HEK293 (cell line): ENCODE data around the gene MRNIP.

Source experiments
- BCL11A ChIP-seq: fragments of 450-650 bp; formaldehyde crosslinking; IDR thresholded peaks from 2 replicates; pipeline ENCODE4 v1.5.1; 2016; ENCODE audit warnings: low read depth, missing biosample characterization, missing genetic modification characterization
- FEZF1 ChIP-seq: fragments of 450-650 bp; formaldehyde crosslinking; IDR thresholded peaks from 2 replicates; pipeline ENCODE4 v1.5.1; 2016; ENCODE audit warnings: missing biosample characterization, missing genetic modification characterization
- KLF16 ChIP-seq: fragments of 450-650 bp; formaldehyde crosslinking; IDR thresholded peaks from 2 replicates; pipeline ENCODE4 v1.5.1; 2017; ENCODE audit warnings: missing biosample characterization, missing genetic modification characterization
- REST ChIP-seq: fragments of 450-650 bp; formaldehyde crosslinking; IDR thresholded peaks from 2 replicates; pipeline ENCODE4 v1.5.1; 2016; ENCODE audit warnings: missing biosample characterization, missing genetic modification characterization
- SALL2 ChIP-seq: fragments of 450-650 bp; formaldehyde crosslinking; IDR thresholded peaks from 2 replicates; pipeline ENCODE4 v1.5.0; 2017; ENCODE audit warnings: missing biosample characterization, mild to moderate bottlenecking, missing genetic modification characterization, borderline replicate concordance
- ZBTB21 ChIP-seq: fragments of 450-650 bp; formaldehyde crosslinking; IDR thresholded peaks from 2 replicates; pipeline ENCODE4 v1.5.1; 2017; ENCODE audit warnings: missing biosample characterization, missing genetic modification characterization
- ZFP69B ChIP-seq: fragments of 450-650 bp; formaldehyde crosslinking; IDR thresholded peaks from 2 replicates; pipeline ENCODE4 v1.5.1; 2016; ENCODE audit warnings: missing biosample characterization, missing genetic modification characterization
- ZNF121 ChIP-seq: fragments of 450-650 bp; formaldehyde crosslinking; IDR thresholded peaks from 2 replicates; pipeline ENCODE4 v1.5.1; 2016; ENCODE audit warnings: missing biosample characterization, missing genetic modification characterization
- ZNF133 ChIP-seq: fragments of 450-650 bp; formaldehyde crosslinking; IDR thresholded peaks from 2 replicates; pipeline ENCODE4 v1.5.1; 2016; ENCODE audit warnings: missing biosample characterization, missing genetic modification characterization
- ZNF157 ChIP-seq: fragments of 450-650 bp; formaldehyde crosslinking; IDR thresholded peaks from 2 replicates; pipeline ENCODE4 v1.5.1; 2016; ENCODE audit warnings: missing biosample characterization, missing genetic modification characterization
- ZNF175 ChIP-seq: fragments of 450-650 bp; formaldehyde crosslinking; IDR thresholded peaks from 2 replicates; pipeline ENCODE4 v1.5.1; 2016; ENCODE audit warnings: missing biosample characterization, missing genetic modification characterization
- ZNF302 ChIP-seq: fragments of 450-650 bp; formaldehyde crosslinking; IDR thresholded peaks from 2 replicates; pipeline ENCODE4 v1.5.1; 2016; ENCODE audit warnings: missing biosample characterization, missing genetic modification characterization, low read depth
- ZNF362 ChIP-seq: fragments of 450-650 bp; formaldehyde crosslinking; IDR thresholded peaks from 2 replicates; pipeline ENCODE4 v1.5.1; 2016; ENCODE audit warnings: missing biosample characterization, missing genetic modification characterization
- ZNF366 ChIP-seq: fragments of 450-650 bp; formaldehyde crosslinking; conservative IDR thresholded peaks from 2 replicates; pipeline ENCODE4 v1.5.1; 2016; ENCODE audit warnings: missing biosample characterization, missing genetic modification characterization
- ZNF391 ChIP-seq: fragments of 450-650 bp; formaldehyde crosslinking; IDR thresholded peaks from 2 replicates; pipeline ENCODE4 v1.5.1; 2016; ENCODE audit warnings: low read depth, missing biosample characterization, missing genetic modification characterization, borderline replicate concordance
- ZNF398 ChIP-seq: fragments of 450-650 bp; formaldehyde crosslinking; IDR thresholded peaks from 2 replicates; pipeline ENCODE4 v1.5.1; 2017; ENCODE audit warnings: missing biosample characterization, missing genetic modification characterization
- ZNF501 ChIP-seq: fragments of 450-650 bp; formaldehyde crosslinking; IDR thresholded peaks from 2 replicates; pipeline ENCODE4 v1.5.1; 2016; ENCODE audit warnings: missing biosample characterization, missing genetic modification characterization
- ZNF560 ChIP-seq: fragments of 450-650 bp; formaldehyde crosslinking; IDR thresholded peaks from 2 replicates; pipeline ENCODE4 v1.5.1; 2017; ENCODE audit warnings: missing biosample characterization, missing genetic modification characterization, borderline replicate concordance
- ZNF561 ChIP-seq: fragments of 450-650 bp; IDR thresholded peaks from 2 replicates; pipeline ENCODE4 v1.5.1; 2018; ENCODE audit warnings: missing biosample characterization, missing genetic modification characterization, borderline replicate concordance
- ZNF585B ChIP-seq: fragments of 450-650 bp; formaldehyde crosslinking; IDR thresholded peaks from 2 replicates; pipeline ENCODE4 v1.5.1; 2016; ENCODE audit warnings: missing biosample characterization, missing genetic modification characterization
- ZSCAN16 ChIP-seq: fragments of 450-650 bp; formaldehyde crosslinking; IDR thresholded peaks from 2 replicates; pipeline ENCODE4 v1.5.1; 2016; ENCODE audit warnings: missing biosample characterization, missing genetic modification characterization
- ZSCAN5A ChIP-seq: fragments of 450-650 bp; formaldehyde crosslinking; IDR thresholded peaks from 2 replicates; pipeline ENCODE4 v1.5.1; 2016; ENCODE audit warnings: missing biosample characterization, missing genetic modification characterization
- ZXDB ChIP-seq: fragments of 450-650 bp; formaldehyde crosslinking; IDR thresholded peaks from 2 replicates; pipeline ENCODE4 v1.5.1; 2016; ENCODE audit warnings: missing biosample characterization, missing genetic modification characterization
- TF ChIP-seq, protein P1 (sequence below): fragments of 450-650 bp; formaldehyde crosslinking; IDR thresholded peaks from 2 replicates; pipeline ENCODE4 v1.5.1; 2016; ENCODE audit warnings: missing biosample characterization, missing genetic modification characterization
- TF ChIP-seq, protein P2 (sequence below): fragments of 450-650 bp; formaldehyde crosslinking; optimal IDR thresholded peaks from 2 replicates; pipeline ENCODE3; 2016; ENCODE audit warnings: missing biosample characterization, mild to moderate bottlenecking, missing genetic modification characterization
- TF ChIP-seq, protein P3 (sequence below): fragments of 450-650 bp; formaldehyde crosslinking; IDR thresholded peaks from 2 replicates; pipeline ENCODE4 v1.5.1; 2016; ENCODE audit warnings: missing biosample characterization, missing genetic modification characterization

MRNIP gene

DNA sequence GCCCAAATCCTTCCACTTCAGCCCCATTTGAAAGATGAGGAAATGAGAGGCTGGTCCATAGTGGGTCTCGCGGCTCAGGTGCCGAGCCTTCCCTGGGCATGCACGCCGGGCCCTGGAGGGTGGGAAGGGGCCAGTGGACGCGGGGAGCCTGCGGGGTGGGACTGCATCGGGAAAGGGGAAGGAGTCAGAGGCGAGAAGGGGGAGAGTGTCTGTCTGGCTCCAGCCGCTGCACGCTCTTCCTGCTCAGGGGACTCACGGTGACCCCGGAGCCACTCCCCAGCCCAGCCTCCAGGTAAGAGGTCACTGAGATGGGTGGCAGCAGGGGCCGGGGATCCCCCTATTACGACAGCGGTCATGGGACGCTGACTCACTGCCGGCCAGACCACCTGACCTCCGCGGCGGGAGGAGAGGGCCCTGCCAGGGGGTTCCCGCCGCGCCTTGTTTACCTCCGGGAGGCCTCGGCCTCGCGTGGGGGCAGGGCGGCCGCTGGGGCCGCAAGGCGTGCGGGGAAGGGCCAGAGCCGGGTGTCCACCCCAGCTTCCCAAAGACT is 39.8 kb downstream of the MRNIP start (continued):
- TF ChIP-seq ZFP69B (tag by site-specific recombination) (peak; percentile 83), ZNF302 (tag by site-specific recombination) (no peak), ZNF398 (tag by site-specific recombination) (peak; percentile 96), ZNF501 (tag by site-specific recombination) (peak; percentile 82), SALL2 (tag by site-specific recombination) (no peak), ZNF391 (tag by site-specific recombination) (peak; percentile 96), ZNF133 (no peak), ZNF175 (no peak), ZSCAN5A (tag by site-specific recombination) (0 out of 2 replicates have a peak, but pooled peaks have one; percentile 52), ZSCAN16 (tag by site-specific recombination) (no peak), ZNF362 (tag by site-specific recombination) (no peak), ZNF121 (no peak), ZNF366 (tag by site-specific recombination) (peak; percentile 90), FEZF1 (tag by site-specific recombination) (peak; percentile 19; the same call in 1 of the 2 replicates), ZNF585B (tag by site-specific recombination) (no peak), BCL11A (tag by site-specific recombination) (peak; percentile 99), ZXDB (tag by site-specific recombination) (peak; percentile 99), ZNF157 (tag by site-specific recombination) (no peak), ZBTB21 (peak; percentile 97), KLF16 (tag by site-specific recombination) (no peak), ZNF560 (no peak), REST (tag by site-specific recombination) (peak; percentile 28; the same call in 1 of the 2 replicates), ZNF561 (tag by site-specific recombination) (peak; percentile 83)
- TF ChIP-seq, protein P1, sequence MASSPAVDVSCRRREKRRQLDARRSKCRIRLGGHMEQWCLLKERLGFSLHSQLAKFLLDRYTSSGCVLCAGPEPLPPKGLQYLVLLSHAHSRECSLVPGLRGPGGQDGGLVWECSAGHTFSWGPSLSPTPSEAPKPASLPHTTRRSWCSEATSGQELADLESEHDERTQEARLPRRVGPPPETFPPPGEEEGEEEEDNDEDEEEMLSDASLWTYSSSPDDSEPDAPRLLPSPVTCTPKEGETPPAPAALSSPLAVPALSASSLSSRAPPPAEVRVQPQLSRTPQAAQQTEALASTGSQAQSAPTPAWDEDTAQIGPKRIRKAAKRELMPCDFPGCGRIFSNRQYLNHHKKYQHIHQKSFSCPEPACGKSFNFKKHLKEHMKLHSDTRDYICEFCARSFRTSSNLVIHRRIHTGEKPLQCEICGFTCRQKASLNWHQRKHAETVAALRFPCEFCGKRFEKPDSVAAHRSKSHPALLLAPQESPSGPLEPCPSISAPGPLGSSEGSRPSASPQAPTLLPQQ (tag by site-specific recombination), result peak; percentile 82
- TF ChIP-seq, protein P2, sequence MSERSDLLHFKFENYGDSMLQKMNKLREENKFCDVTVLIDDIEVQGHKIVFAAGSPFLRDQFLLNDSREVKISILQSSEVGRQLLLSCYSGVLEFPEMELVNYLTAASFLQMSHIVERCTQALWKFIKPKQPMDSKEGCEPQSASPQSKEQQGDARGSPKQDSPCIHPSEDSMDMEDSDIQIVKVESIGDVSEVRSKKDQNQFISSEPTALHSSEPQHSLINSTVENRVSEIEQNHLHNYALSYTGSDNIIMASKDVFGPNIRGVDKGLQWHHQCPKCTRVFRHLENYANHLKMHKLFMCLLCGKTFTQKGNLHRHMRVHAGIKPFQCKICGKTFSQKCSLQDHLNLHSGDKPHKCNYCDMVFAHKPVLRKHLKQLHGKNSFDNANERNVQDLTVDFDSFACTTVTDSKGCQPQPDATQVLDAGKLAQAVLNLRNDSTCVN (tag by site-specific recombination), result peak; percentile 63
- TF ChIP-seq, protein P3, sequence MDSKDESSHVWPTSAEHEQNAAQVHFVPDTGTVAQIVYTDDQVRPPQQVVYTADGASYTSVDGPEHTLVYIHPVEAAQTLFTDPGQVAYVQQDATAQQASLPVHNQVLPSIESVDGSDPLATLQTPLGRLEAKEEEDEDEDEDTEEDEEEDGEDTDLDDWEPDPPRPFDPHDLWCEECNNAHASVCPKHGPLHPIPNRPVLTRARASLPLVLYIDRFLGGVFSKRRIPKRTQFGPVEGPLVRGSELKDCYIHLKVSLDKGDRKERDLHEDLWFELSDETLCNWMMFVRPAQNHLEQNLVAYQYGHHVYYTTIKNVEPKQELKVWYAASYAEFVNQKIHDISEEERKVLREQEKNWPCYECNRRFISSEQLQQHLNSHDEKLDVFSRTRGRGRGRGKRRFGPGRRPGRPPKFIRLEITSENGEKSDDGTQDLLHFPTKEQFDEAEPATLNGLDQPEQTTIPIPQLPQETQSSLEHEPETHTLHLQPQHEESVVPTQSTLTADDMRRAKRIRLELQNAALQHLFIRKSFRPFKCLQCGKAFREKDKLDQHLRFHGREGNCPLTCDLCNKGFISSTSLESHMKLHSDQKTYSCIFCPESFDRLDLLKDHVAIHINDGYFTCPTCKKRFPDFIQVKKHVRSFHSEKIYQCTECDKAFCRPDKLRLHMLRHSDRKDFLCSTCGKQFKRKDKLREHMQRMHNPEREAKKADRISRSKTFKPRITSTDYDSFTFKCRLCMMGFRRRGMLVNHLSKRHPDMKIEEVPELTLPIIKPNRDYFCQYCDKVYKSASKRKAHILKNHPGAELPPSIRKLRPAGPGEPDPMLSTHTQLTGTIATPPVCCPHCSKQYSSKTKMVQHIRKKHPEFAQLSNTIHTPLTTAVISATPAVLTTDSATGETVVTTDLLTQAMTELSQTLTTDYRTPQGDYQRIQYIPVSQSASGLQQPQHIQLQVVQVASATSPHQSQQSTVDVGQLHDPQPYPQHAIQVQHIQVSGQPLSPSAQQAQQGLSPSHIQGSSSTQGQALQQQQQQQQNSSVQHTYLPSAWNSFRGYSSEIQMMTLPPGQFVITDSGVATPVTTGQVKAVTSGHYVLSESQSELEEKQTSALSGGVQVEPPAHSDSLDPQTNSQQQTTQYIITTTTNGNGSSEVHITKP (tag by site-specific recombination), result peak; percentile 96
